HL-60 (cell line): ENCODE measurements around the gene EML2.

Experiments used
- CTCF ChIP-seq: IDR thresholded peaks from one replicate; pipeline ENCODE4 v1.5.1; 2011; ENCODE audit warnings: low read length, control low read depth, inconsistent platforms; ENCODE audit not compliant: insufficient read depth
- POLR2AphosphoS5 ChIP-seq: IDR thresholded peaks from 2 replicates; pipeline ENCODE4 v1.6.1; 2012; ENCODE audit warnings: low read depth

- TF ChIP-seq CTCF (peak; percentile 72), POLR2AphosphoS5 (no peak)
Observed at GRCh38 chr19:45569619-45570421, 69.4 kb downstream of the EML2 start.
